RCC 7860 (cell line): ENCODE data around the gene NGLY1.

ENCODE experiments used
- DNase-seq: peaks from one replicate; pipeline ENCODE4 v3.0.0-alpha.2; 2015; ENCODE audit warnings: low spot score
- FAIRE-seq: peaks from 2 replicates; lab custom pipeline; 2012; peaks lifted over from hg19 to GRCh38; lab: Jason Lieb, UNC

Gene NGLY1

GRCh38 chr3:25713341-25713985, 69.8 kb downstream of the NGLY1 start:
- DNase-seq (no peak), FAIRE-seq (no peak)

- FAIRE-seq: no peak
- DNase-seq: no peak
Measured at GRCh38 chr3:25711090-25711489, 72.2 kb downstream of the NGLY1 start.

- FAIRE-seq (no peak), DNase-seq (no peak)
Measured at GRCh38 chr3:25708036-25708435, 75.2 kb downstream of the NGLY1 start.

GRCh38 chr3:25707268-25707926, 75.8 kb downstream of the NGLY1 start:
- FAIRE-seq: no peak
- DNase-seq: no peak

- DNase-seq (no peak), FAIRE-seq (no peak)
Measured at GRCh38 chr3:25706213-25706612, 77.0 kb downstream of the NGLY1 start.

GRCh38 chr3:25697553-25697952, 85.7 kb downstream of the NGLY1 start:
- no peak for DNase-seq
- FAIRE-seq: no peak

- no peak for DNase-seq
- FAIRE-seq: no peak
Measured at GRCh38 chr3:25695731-25696420, 87.4 kb downstream of the NGLY1 start.

- no peak for DNase-seq
- no peak for FAIRE-seq
Measured at GRCh38 chr3:25693238-25693637, 90.0 kb downstream of the NGLY1 start.

- no peak for FAIRE-seq
- DNase-seq: no peak
Measured at GRCh38 chr3:25692341-25692740, 90.9 kb downstream of the NGLY1 start.

- no peak for DNase-seq
- no peak for FAIRE-seq
Measured at GRCh38 chr3:25690768-25691533, 92.3 kb downstream of the NGLY1 start.

GRCh38 chr3:25689226-25689625, 94.0 kb downstream of the NGLY1 start:
- DNase-seq (no peak), FAIRE-seq (no peak)

GRCh38 chr3:25687742-25688141, 95.5 kb downstream of the NGLY1 start:
- no peak for DNase-seq
- no peak for FAIRE-seq

GRCh38 chr3:25686766-25687165, 96.5 kb downstream of the NGLY1 start:
- no peak for FAIRE-seq
- no peak for DNase-seq

GRCh38 chr3:25683882-25684281, 99.4 kb downstream of the NGLY1 start:
- FAIRE-seq: no peak
- DNase-seq: no peak

- DNase-seq: no peak
- FAIRE-seq: no peak
Measured at GRCh38 chr3:25683410-25683809, 99.8 kb downstream of the NGLY1 start.

- DNase-seq (no peak), FAIRE-seq (no peak)
Measured at GRCh38 chr3:25679642-25680302, 103.5 kb downstream of the NGLY1 start.

GRCh38 chr3:25679166-25679565, 104.1 kb downstream of the NGLY1 start:
- FAIRE-seq: no peak
- DNase-seq: no peak

GRCh38 chr3:25678581-25678980, 104.7 kb downstream of the NGLY1 start:
- DNase-seq: no peak
- no peak for FAIRE-seq

GRCh38 chr3:25677121-25677520, 106.1 kb downstream of the NGLY1 start:
- no peak for DNase-seq
- FAIRE-seq: no peak

- FAIRE-seq (no peak), DNase-seq (no peak)
Measured at GRCh38 chr3:25674670-25675069, 108.6 kb downstream of the NGLY1 start.

GRCh38 chr3:25673738-25674298, 109.4 kb downstream of the NGLY1 start:
- DNase-seq (no peak), FAIRE-seq (no peak)
